Body of pancreas (tissue), 4 donors: ENCODE results near the gene ANKRD10. TPM values are rescaled to one million over a fixed set of nuclear protein-coding genes. Genes with fewer than 3 reads are reported as not detected.

ENCODE experiments used
- ATAC-seq: fragments of 150-250 bp; one replicate; pipeline ENCODE4 v1.9.1; 2016
- DNase-seq, 4 donors: peaks; one replicate each; pipeline ENCODE4 v3.0.0-alpha.2; 2019
- H3K27ac ChIP-seq, 4 donors: fragments of 200-600 bp; sonication (generic); 1 replicate in 3 of 4; 2 replicates in 1 of 4; pipeline versions ENCODE4 v1.5.1 to v1.6.1; 2016 to 2019; ENCODE audit warnings: mild to moderate bottlenecking in 1 of 4, mixed read lengths in 1 of 4, moderate library complexity in 1 of 4
- H3K27me3 ChIP-seq, 2 donors: fragments of 200-600 bp; sonication (generic); one replicate each; pipeline ENCODE4 v1.6.0; 2016; ENCODE audit warnings: mild to moderate bottlenecking in 1 of 2
- H3K36me3 ChIP-seq, 2 donors: fragments of 200-600 bp; sonication (generic); replicated peaks in 1 of 2; 2 replicates each; pipeline ENCODE4 v1.5.1; 2016; ENCODE audit warnings: low read depth in 2 of 2; ENCODE audit not compliant: insufficient read depth in 1 of 2
- H3K4me1 ChIP-seq: fragments of 200-600 bp; sonication (generic); one replicate; pipeline ENCODE4 v1.6.0; 2016
- H3K4me3 ChIP-seq, 2 donors: fragments of 200-600 bp; sonication (generic); 1 replicate in 1 of 2; 2 replicates in 1 of 2; pipeline ENCODE4 v1.5.1; 2016 to 2019
- H3K9me3 ChIP-seq, 3 donors: fragments of 200-600 bp; sonication (generic); 1 replicate in 2 of 3; 2 replicates in 1 of 3; pipeline ENCODE4 v1.5.1; 2016
- POLR2A ChIP-seq, 3 donors: fragments of 450-650 bp; IDR thresholded peaks; one replicate each; pipeline ENCODE4 v1.6.1; 2016; ENCODE audit warnings: antibody characterized with exemption in 3 of 3, mild to moderate bottlenecking in 2 of 3
- WGBS, 2 donors: methylation state at CpG; one replicate each; pipeline ENCODE4 v1.1.5; 2017; 5-methylcytosine and 5-hydroxymethylcytosine counted together
- intact Hi-C: fragments of 100-400 bp; cut with DNase I; formaldehyde crosslinking; loops from one replicate; pipeline ENCODE4 v1.15.1; 2023
- total RNA-seq, 2 donors: library from RNA; depleted of rRNA; stranded (reverse); fragments of >200 nt; gene quantifications; one replicate each; pipeline ENCODE4 v1.1.0, GENCODE V29; 2016
- TF ChIP-seq, protein P1 (sequence below), 7 experiments: fragments of 450-650 bp in 4 of 7; fragments of 200-600 bp in 3 of 7; sonication (generic) in 3 of 7; IDR thresholded peaks; one replicate each; pipeline ENCODE4 v1.5.1; 2016 to 2019; ENCODE audit warnings: antibody characterized with exemption in 7 of 7

ANKRD10 gene
- total RNA-seq, 2 donors from 2014 or later = 117 to 124 TPM

GRCh38 chr13:110876609-110877008, 38.3 kb downstream of the ANKRD10 start:
- intact Hi-C loops = no loop called here
- 89 to 95% methylated on average over 3 of the region's 3 CpGs for WGBS, 2 donors
- no peak overlapping the region for H3K27ac ChIP-seq
- no peak overlapping the region for H3K4me3 ChIP-seq
- no peaks in the 10 kb centered on the region for H3K36me3 ChIP-seq
- no peaks in the 10 kb centered on the region for H3K27me3 ChIP-seq
- DNase-seq (no peak), ATAC-seq (no peak)
- H3K9me3 ChIP-seq = no peaks in the 10 kb centered on the region
- TF ChIP-seq, protein P1, sequence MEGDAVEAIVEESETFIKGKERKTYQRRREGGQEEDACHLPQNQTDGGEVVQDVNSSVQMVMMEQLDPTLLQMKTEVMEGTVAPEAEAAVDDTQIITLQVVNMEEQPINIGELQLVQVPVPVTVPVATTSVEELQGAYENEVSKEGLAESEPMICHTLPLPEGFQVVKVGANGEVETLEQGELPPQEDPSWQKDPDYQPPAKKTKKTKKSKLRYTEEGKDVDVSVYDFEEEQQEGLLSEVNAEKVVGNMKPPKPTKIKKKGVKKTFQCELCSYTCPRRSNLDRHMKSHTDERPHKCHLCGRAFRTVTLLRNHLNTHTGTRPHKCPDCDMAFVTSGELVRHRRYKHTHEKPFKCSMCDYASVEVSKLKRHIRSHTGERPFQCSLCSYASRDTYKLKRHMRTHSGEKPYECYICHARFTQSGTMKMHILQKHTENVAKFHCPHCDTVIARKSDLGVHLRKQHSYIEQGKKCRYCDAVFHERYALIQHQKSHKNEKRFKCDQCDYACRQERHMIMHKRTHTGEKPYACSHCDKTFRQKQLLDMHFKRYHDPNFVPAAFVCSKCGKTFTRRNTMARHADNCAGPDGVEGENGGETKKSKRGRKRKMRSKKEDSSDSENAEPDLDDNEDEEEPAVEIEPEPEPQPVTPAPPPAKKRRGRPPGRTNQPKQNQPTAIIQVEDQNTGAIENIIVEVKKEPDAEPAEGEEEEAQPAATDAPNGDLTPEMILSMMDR (IDR thresholded peaks at IDR 0.05) = no peak
- TF ChIP-seq POLR2A (IDR thresholded peaks at IDR 0.05) = no peak
- peaks cover 7% of the 10 kb centered on the region for H3K4me1 ChIP-seq

- WGBS, 2 donors = 46 to 53% methylated on average over 8 of the region's 8 CpGs
- no peaks in the 10 kb centered on the region for H3K9me3 ChIP-seq
- H3K4me3 ChIP-seq = no peak overlapping the region
- ATAC-seq (no peak), DNase-seq (no peak)
- no peaks in the 10 kb centered on the region for H3K36me3 ChIP-seq
- H3K4me1 ChIP-seq = peaks cover 18% of the 10 kb centered on the region
- H3K27ac ChIP-seq = no peak overlapping the region
- TF ChIP-seq POLR2A (IDR thresholded peaks at IDR 0.05) = no peak
- TF ChIP-seq, protein P1 (IDR thresholded peaks at IDR 0.05) = no peak
- intact Hi-C loops = no loop called here
- H3K27me3 ChIP-seq = no peaks in the 10 kb centered on the region
These were observed 39.6 kb downstream of the ANKRD10 start for GRCh38 chr13:110875241-110875640.

GRCh38 chr13:110874508-110874960, 40.3 kb downstream of the ANKRD10 start:
- no peaks in the 10 kb centered on the region for H3K36me3 ChIP-seq
- no peak for TF ChIP-seq POLR2A (IDR thresholded peaks at IDR 0.05)
- TF ChIP-seq, protein P1 (IDR thresholded peaks at IDR 0.05) = no peak
- peak; percentile 66 for ATAC-seq
- H3K4me1 ChIP-seq = peaks cover 25% of the 10 kb centered on the region
- H3K4me3 ChIP-seq = no peak overlapping the region
- intact Hi-C loops = no loop called here
- WGBS, 2 donors = 0 to 1% methylated on average over 24 to 32 of the region's 32 CpGs
- no peaks in the 10 kb centered on the region for H3K27me3 ChIP-seq
- no peak overlapping the region for H3K27ac ChIP-seq
- H3K9me3 ChIP-seq = no peaks in the 10 kb centered on the region
- peak; percentile 85 to 89 (median 86) for DNase-seq

DNA sequence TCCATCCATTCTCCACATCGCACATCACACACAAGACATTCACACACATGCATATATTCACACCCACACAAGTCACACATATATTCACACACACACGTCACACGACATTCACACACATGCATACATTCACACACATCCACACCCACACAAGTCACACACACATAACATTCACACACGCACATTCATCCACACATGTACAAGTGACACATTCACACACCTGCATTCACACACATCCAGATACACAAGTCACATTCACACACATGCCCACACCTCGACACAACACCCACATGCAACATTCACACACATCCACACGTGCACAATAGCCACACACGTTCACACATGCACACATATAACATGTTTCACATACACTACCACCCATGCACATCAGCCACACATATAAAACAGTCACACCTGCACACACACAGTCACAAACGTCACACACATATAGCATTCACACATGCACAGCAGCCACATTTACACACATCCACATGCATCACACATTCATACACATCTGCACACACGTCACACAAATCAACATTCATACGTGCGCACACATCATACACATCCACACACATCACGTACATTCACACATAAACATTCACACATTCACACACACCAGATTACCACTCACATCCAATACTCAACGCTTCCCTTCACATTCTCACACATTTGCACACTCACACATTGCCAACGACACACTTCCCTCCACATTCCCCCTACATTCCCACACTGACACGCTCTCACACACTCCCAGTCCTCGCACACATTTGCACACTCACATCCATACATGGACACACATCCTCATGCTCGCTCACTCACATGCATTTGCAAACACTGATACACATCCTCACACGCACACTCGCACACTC, 41.0 kb downstream of the ANKRD10 start:
- TF ChIP-seq, protein P1 (IDR thresholded peaks at IDR 0.05) = no peak
- TF ChIP-seq POLR2A (IDR thresholded peaks at IDR 0.05) = no peak
- Histone ChIP-seq H3K4me3 (no peak overlapping the region), H3K27me3 (no peaks in the 10 kb centered on the region), H3K36me3 (no peaks in the 10 kb centered on the region), H3K9me3 (no peaks in the 10 kb centered on the region), H3K4me1 (peaks cover 26% of the 10 kb centered on the region), H3K27ac (no peak overlapping the region)
- WGBS, 2 donors = 60 to 62% methylated on average over 19 of the region's 19 CpGs
- DNase-seq (no peak), ATAC-seq (no peak)
- intact Hi-C loops = no loop called here
